ENCODE data around the gene RUNX3.

The RUNX3 gene

DNA sequence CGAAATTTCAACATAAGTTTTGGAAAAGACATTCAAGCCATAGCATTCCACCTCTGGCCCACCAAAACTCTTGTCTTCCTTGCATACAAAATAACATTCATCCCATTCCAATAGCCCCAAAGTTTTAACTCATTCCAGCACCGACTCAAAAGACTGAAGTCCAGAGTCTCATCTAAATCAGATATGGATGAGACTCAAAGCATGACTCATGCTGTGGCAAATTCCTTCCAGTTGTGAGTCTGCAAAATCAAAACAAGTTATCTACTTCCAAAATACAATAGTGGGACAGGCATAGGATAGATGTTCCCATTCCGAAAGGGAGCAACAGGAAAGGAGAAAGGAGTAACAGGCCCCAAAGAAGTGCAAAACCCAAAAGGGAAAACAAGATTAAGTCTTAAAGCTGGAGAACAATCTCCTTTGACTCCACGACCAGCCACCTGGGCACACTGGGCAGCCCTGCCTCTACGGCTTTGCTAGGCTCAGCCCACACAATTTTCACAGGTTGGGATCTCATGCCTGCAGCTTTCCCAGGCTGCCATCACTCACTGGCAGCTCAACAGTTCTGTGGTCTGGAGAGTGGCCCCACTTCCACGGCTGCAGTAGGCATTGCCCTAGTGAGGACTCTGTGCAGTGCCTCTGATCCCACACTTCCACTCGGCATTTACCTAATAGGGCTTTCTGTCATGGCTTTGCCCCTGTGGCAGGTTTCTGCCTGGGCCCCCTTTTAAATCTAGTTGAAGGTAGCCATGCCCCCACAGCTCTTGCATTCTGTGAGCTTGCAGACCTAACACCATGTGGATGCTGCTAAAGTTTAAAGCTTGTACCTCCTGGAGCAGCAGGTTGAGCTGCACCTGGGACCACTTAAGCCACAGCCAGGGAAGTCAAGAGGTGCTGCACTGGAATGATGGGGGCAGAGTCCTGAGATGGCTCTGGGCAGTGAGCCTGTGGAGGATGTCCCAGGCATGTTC lies 51.0 kb downstream of the RUNX3 start:
- DNase-seq: no peak

DNA sequence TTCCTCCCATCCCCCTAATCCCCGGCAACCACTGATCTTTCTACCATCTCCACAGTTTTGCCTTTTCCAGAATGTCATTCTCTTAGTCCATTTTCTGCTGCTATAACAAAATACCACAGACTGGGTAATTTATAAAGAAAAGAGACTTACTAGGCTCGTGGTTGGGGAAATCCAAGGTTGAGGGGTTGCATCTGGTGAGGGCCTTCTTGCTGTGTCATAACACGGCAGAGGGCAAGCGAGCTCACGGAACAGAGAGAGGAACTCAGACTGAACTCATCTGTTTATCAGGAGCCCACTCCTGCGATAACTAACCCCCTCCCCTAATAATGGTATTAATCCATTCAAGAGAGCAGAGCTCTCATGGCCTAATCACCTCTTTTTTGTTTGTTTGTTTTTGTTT lies 52.0 kb downstream of the RUNX3 start:
- no peak for DNase-seq

DNA sequence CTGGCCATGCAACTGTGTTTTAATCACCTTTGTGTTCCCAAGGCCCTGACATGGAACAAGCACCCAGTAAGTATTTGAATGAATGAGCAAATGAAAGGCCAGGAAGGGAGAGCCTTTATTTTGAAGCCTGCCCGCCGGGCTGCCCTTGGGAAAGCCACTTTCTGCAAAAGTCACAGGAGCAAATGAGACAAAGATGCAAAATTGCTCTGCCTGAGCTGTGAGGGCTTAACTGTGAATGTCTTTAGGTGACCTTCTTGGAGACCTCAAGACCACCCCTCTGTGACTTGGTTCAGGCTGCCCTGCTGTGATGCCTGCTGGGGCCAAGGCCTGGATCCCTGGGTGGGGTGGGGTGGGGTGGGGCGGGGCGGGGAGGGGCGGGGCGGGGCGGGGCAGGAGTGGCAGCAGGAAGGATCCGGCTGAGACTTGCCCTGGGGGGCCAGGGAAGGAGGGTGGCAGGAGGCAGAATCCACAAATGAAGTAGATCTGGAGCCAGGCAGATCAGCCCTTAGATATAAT lies 54.0 kb downstream of the RUNX3 start:
- DNase-seq: no peak

DNA sequence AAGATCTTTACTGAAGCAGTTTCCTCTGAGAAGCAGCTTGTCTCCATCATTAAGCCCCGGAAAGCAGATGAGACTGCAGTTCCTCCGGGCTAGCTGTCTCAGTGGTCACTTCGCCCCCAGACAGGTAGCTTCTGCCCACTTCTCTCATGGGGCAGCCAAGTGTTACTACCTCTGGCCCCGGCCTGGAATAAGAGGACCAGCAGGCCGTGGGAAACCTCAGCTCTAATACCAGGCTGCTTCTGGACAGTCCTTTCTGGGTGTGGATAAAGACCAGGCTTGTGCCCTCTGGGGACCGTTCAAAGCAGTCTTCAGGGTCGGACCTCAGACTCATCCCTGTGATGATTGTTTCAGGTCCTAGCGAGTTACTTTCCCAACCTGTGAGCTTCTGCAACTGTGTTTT lies 54.8 kb downstream of the RUNX3 start:
- no peak for DNase-seq

DNA sequence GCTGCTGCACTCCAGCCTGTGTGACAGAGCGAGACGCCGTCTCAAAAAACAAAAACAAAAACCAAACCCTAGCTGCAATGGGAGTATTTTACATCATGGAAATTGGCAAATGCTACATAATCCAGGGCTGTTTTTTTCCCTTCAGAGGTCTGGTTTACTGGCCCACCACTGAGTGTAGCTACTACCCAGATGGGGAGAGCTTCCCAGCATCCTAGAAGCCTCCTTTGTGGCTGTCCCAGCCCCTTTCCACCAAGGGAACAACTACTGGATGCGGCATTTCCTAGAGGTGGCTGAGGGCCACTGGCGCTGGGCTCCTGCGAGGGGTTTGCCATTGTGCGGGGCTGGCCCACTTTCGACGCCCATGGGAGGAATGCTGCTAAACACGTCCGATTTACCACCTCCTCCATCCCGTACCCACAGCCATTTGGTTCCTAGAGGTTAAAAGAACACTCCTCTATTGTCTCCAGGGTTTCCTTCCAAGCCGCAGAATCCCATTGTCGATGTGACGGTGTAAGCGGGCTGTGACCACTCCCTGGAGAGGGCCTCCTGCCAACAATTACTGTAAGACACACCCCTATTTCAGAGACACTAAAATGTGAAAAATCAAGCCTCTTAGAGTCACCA lies 55.4 kb downstream of the RUNX3 start:
- DNase-seq: no peak

DNA sequence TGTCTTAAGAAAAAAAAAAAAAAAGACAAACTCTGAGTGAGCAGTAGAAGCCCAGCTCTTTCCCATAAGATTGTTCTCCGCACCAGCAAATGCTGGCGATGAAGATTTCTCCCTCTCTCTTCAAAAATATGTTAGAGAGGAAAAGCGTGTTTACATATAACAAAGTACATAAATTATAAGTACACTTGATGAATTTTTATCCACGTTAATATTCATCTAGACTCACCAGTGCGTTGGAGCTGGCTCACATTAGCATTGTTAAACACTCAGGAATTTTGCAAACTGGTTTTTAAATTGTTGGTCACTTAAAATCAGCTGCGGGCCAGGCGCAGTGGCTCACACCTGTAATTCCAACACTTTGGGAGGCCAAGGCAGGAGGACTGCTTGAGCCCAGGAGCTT lies 56.0 kb downstream of the RUNX3 start:
- no peak for DNase-seq

DNA sequence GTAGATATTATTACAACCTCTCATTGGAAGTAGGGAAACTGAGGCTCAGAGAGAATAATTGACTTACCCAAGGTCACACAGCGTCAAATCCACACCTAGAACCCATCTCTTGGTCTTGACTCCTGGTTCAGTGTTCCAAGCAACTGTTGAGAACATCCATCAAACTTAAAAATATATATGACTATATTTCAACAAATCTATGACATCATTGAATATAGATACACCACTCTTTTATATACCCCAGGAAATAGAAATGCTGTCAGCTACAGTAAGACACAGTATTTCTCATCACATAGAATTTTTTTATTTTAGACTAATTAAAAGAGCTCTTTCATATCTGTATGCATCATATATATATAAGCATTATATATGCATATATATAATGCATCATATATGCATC lies 56.9 kb downstream of the RUNX3 start:
- DNase-seq: no peak

DNA sequence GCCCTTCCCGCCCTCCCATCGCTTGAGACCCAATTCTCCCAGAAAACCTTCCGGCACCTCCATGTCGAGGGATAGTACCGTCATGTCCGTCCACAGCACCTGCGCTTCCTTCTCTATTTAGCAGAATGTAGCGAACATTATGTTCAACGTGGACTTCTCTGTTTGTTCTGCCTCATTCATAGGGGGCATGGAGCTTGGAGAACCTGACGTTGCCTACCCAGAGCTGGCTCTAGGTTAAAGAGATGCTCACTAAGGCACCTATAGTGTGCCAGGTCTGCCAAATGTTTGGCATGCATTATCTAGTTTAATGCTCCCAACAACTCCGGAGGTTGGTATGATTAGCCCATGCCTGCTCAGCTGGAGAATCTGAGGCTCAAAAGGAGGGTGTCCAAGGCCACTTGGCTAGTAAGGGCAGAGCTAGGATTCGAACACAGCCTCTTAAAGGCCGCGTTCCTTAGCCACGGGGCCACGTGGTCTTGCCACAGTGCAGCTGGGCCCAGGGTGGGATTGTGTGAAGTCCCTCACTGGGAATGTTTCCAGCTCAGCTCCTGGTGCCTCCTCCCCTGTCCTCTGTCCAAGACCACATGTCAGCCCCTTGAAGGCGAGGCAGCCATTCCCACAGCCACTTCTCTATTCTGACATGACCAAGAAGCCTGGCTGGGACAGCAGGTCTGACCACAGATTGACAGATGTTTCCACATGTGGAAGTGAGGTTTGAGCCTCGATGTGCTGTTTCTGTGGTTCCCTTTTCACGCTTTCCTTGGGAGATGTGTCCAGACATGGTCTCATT lies 57.8 kb downstream of the RUNX3 start:
- DNase-seq: no peak

DNA sequence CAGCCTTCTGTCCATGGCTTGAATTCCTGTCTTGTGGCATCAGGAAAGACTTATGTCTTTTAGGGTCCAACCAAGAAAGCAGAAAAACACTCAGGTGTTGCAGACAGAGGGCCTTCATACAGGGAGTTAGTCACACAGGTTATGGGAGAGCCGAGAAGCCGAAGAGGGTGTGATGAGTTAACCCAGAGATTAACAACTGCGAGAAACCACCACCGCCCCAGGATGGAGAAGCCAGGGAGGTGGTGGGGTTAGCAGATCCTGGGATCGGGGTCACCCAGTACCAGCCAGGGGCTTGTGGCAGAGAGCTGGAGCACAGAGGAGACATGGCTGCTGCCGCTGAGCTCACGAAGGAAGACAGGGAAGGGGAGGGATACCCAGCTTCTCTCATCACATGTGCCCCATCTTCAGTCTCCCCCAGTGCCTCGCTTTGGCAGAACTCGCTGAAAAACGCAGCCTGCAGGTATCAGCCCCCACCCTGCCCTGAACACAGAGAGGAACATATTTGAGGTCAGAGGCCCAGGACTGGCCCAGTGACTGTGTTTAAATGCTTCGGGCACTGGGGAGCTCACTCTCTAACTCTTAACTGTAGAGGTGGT lies 58.7 kb downstream of the RUNX3 start:
- DNase-seq: no peak

DNA sequence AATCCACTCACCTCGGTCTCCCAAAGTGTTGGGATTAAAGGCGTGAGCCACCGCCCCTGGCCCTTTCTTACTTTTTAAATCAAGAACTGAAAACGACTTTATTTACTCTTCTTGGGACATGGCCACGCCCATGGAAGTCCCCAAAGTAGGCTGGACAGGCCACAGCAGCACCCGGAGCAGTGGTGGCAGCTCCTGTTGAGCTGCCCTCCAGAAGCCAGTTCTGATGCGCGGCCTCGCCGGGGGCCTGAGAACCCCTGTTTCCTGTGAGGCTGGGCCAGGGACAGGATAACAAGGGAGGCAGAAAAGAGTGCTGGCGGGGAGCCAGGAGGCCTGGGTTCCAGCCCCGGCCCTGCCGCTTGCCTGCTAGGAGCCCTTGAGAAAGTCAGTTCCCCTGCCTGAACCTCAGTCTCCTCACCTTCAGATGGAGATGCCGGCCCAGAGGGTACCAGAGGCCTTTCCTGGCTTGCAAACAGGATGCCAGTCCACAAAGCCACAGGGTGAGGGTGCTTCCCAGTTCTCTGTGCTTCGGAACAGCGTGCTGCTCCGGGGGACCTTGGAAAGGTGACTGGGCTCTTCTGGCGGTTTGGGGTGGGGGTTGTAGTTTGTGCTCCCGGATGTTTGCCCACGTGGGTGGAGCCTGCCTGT lies 59.4 kb downstream of the RUNX3 start:
- no peak for DNase-seq

DNA sequence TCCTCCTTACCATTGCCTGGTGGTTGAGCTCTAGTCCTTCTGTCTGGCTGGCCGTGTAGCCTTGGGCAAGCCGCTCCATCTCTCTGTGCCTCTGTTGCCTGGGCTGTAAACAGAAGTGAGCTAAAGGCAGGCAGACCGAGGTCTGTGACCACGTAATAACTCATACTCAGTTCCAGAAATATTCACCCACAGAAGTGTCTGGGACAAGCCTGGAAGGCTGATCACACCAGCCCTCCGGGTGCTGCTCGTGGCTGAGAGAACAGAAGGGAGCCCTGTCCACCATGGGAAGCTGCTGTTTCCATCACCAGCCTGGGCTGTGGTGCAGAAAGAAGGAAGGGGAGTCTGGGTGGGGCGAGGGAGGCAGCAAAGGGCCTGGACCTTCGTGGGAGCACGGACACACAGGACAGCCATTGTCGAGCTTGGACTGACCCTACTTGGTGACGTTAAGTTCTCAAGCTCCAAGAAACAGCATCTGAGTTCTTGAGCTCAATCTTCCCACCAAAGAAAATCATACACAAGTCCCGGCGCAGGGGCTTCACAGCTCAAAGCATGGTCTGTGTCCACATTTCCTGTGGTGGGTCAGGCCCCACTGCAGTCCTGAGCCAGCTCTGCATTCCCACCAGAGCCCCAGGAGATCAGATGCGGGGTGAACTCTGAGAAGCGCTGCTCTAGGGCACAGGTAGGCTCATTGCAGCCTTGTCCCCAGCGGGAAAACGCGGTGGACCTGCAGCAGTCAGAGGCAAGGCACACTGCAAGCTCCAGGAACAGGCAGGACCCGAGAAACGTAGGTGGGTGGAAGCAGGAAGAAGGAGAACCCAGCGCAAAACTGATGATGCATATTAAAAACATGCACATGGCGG lies 61.8 kb downstream of the RUNX3 start:
- no peak for DNase-seq

DNA sequence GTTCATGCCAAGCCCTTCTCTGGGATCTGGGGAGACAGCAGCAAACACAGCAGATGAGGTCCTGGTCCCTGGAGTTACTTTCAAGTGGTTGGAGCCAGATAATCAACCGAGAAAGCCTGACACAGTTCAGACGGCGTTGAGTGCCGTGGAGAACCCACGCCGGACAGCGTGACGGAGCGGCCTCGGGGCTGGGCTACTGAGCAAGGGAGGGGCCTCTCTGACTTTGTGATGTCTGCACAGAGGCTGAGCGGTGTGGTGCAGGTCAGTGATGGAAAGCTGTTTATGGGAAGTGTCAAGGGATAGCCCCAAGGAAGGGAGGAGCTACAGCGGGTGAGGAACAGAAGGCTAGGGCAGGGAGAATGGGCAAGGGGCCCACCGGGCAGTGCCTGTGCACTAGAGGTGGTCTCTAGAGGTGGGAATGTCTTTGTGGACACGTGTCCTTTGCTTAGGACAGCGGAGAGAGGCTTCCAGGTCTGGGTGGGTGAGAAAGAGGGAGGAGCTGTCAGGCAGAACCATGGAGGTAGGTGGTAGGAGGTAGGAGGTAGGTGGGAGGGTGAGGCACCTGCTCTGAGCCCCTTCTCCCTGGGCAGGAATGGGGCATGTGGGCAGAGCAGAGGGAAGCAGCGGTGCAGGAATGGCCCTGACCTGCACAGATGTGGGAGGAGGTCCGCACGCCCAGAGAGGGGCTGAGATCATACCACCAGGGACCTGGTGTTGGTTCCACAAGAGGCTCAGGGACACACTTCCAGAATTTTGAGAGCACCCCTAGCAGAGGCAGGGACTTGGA lies 62.8 kb downstream of the RUNX3 start:
- DNase-seq: no peak

DNA sequence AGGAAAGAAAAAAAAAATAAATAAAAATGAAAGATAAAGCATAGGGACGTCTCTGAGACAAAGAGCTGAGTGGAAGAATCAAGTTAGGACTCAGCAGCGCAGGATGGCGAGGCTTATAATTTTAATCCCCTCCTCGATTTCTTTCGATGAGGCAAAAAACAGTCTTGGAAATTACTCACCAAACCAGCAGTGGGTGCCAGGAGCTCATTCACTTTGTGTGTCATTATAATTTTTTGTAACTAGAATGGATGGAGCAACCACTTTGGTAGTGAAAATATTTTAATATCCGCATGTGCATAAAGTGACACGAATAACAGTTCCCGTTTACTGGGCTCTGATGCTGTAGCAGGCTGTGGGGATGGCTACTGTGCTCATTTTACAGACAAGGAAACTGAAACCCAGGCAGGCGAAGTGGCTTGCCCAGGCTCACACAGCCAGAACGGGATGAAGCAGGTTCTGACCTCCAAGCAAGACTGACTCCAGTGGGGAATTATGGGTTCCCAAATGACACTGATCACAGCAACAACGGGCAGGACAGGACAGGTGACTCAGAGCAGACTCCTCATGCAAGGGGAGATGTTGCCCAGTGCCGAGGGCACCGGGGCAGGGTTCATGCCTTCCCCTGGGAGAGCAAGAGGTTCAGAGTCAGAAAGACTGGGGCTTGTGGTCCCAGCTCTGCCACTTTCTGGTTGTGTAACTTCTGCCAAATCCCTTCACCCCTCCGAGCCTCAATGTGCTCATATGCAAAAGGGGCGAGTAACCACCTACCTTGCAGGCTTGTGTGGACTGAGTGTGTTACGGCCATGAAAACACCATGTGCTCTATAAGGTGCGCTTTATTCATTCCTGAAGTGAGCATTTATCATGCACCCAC lies 63.6 kb downstream of the RUNX3 start:
- DNase-seq: no peak

DNA sequence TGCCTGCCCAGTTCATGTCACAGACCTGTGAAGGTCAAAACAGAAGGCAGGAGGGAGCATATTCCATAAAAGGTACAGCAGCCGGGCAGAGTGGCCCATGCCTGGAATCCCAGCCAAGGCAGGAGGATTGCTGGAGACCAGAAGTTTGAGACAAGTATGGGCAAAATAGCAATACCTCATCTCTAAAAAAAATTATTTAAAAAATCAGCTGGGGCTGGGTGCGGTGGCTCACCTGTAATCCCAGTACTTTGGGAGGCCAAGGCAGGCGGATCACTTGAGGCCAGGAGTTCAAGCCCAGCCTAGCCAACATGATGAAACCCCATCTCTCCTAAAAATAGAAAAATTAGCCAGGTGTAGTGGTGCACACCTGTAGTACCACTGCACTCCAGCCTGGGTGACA lies 64.5 kb downstream of the RUNX3 start:
- no peak for DNase-seq

DNA sequence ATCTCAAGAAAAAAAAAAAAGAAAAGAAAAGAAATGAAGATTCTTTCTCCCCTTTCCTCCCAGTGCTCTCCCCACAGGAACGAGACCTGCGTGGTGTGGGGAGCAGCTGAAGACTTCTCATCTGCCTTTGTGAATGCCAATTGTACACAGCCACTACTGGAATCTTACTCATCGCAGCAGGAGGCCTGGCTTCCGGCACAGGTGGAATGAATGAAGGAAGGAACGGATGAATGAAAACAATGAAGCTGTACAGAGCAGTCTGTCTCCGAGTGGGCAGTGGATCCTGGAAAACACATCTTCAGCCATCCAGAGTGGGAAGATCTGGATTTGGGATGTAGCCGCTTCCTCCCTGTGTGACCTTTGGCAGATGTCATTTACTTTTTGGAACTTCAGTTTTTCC lies 64.9 kb downstream of the RUNX3 start:
- DNase-seq: no peak

DNA sequence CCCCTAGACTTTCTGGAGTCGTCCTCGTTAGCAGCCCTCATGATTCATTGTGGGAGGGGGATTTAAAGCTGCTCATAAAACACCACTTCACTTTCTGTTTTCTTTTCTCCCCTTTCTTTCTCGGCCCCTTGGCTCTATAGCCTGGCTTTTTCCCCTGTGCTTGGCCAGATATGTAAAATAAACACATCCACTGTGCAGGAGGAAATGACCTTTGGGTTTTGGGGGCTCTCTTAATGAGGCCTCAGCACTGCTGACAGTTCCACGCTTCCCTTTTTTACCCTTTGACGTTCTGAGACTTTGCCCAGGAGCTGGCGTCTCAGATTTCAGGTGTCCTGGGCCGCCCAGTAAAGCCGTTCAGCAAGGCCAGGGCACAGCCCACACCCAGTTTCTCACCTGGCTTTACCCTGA lies 65.7 kb downstream of the RUNX3 start:
- DNase-seq: no peak

DNA sequence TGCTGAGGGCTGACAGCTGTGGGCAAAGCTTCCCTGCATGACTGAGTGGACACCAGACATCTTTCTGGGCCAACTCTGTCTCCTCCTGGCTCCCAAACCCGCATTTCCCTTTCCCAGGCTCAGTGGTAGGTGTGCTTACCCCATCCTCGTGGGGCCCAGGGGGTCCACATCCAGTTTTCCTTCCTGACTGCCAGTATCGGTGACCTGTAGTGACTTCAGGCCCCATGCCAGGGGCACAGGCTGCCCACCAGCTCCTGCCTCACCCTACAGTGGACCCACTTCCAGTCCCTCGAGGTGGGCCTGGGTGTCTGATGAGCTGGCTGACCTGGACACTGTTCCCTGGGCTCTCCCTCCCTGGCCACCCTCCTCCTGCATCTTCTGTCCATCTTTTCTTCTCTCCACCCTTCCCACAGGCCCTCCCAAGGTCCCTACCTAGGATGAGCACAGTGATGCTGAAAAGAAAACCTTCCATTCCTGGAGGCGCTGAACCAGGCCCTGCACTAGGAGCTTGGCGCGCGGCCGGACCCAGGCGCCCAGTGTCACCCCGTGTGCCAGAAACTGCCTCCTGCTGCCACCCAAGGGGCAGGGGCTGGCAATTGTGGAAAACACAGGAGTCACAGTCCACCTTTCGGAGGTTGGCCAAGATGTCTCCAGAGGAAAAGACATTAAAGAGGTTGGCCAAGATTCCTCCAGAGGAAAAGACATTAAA lies 67.1 kb downstream of the RUNX3 start:
- no peak for DNase-seq

DNA sequence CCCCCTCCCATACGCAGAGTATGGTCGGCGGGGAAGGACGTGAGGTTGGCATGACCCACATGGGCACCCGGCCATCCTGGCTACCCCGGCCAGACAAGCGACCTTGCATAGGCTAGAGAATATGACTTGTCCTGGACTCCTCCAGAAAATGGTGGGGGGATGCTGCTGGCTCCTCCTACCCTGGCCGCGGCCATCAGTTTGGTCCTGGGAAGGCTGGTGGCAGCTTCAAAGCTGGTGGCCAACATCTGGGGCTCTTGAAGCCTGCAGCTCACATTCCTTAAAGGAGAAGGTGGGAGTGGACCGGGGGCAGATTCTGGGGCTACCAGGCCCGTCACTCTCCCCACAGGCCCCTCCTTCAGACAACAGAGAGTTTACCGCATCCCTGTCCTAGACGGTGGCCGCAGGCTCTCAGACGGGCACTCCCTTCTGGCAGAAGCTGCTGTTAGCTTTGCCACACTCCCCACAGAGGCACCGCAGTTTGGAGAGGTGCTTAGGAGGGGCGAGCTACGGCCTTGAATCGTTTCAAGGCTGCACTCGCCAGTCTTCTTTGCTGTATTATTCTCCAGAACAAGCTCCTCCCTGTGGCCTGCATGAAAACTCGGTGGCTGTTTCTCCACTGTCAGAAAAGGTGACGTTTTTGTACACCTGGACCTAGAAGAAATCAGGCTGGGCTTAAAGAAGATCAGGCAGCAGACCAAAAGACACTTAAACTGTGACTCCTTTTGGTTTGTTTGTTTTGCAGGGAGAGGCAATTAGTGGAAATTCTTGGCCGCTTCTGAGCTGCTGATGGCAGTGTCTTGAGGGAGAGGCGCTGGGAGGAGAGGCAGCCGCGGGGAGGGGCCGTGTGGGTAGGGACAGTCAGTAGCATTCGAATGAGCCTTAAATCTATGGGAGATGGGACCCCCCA lies 68.0 kb downstream of the RUNX3 start:
- no peak for DNase-seq
